Tibial artery (tissue), 4 donors: ENCODE data around the gene ASB7.

Source experiments
- DNase-seq, 2 donors: peaks; one replicate each; pipeline ENCODE4 v3.0.0-alpha.2; 2019
- H3K27ac ChIP-seq, 2 donors: fragments of 200-600 bp; sonication (generic) in 1 of 2; 1 replicate in 1 of 2; 2 replicates in 1 of 2; pipeline ENCODE4 v1.5.1; 2018 to 2019; ENCODE audit warnings: mild to moderate bottlenecking in 1 of 2
- H3K27me3 ChIP-seq, 2 donors: fragments of 200-600 bp; sonication (generic) in 1 of 2; one replicate each; pipeline versions ENCODE4 v1.5.1 to v1.6.0; 2016 to 2019
- H3K36me3 ChIP-seq, 3 donors: fragments of 200-600 bp; sonication (generic) in 2 of 3; one replicate each; pipeline ENCODE4 v1.5.1; 2016 to 2019; ENCODE audit warnings: mild to moderate bottlenecking in 2 of 3
- H3K4me1 ChIP-seq, 4 donors: fragments of 200-600 bp; sonication (generic) in 2 of 4; 1 replicate in 3 of 4; 2 replicates in 1 of 4; pipeline ENCODE4 v1.5.1; 2016 to 2019
- H3K4me3 ChIP-seq, 2 donors: fragments of 200-600 bp; sonication (generic) in 1 of 2; 1 replicate in 1 of 2; 2 replicates in 1 of 2; pipeline ENCODE4 v1.5.1; 2018 to 2019; ENCODE audit warnings: mild to moderate bottlenecking in 2 of 2
- H3K9me3 ChIP-seq, 3 donors: fragments of 200-600 bp; sonication (generic) in 1 of 3; one replicate each; pipeline ENCODE4 v1.5.1; 2016 to 2019
- intact Hi-C: fragments of 100-400 bp; cut with DNase I; formaldehyde crosslinking; loops from one replicate; pipeline ENCODE4 v1.15.0; 2023; ENCODE audit warnings: low total_unique reads
- TF ChIP-seq, protein P1 (sequence below), 2 experiments: fragments of 200-600 bp in 1 of 2; fragments of 450-650 bp in 1 of 2; IDR thresholded peaks; one replicate each; pipeline ENCODE4 v1.5.1; 2017 to 2019; ENCODE audit warnings: antibody characterized with exemption in 2 of 2, mild to moderate bottlenecking in 1 of 2, moderate library complexity in 1 of 2

Gene ASB7

DNA sequence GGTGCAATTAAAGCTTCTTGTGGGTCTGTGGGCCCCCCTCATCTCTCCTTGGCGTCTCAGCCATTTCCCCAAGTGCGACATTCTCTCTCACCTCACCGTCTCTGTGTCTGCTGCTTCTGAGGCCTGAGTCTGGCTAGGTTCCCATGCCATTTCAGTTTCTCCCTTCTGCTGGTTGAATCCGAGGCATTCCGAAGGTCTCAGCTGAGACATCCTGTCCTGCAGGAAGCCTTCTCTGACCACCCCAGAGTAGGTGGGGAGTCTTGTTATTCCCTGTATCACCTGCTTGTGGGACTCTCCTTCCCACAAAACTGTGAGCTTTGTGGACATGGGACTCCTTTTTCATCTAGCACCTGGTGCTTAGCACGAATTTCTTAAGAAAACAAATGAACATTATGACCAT, 78.3 kb downstream of the ASB7 start:
- Histone ChIP-seq H3K36me3 (no peaks in the 10 kb centered on the region), H3K27me3 (no peaks in the 10 kb centered on the region), H3K9me3 (peaks cover 0 to 7% (median 7%) of the 10 kb centered on the region in 3 donors), H3K4me3 (no peak overlapping the region), H3K27ac (no peak overlapping the region), H3K4me1 (no peaks in the 10 kb centered on the region)
- TF ChIP-seq, protein P1, sequence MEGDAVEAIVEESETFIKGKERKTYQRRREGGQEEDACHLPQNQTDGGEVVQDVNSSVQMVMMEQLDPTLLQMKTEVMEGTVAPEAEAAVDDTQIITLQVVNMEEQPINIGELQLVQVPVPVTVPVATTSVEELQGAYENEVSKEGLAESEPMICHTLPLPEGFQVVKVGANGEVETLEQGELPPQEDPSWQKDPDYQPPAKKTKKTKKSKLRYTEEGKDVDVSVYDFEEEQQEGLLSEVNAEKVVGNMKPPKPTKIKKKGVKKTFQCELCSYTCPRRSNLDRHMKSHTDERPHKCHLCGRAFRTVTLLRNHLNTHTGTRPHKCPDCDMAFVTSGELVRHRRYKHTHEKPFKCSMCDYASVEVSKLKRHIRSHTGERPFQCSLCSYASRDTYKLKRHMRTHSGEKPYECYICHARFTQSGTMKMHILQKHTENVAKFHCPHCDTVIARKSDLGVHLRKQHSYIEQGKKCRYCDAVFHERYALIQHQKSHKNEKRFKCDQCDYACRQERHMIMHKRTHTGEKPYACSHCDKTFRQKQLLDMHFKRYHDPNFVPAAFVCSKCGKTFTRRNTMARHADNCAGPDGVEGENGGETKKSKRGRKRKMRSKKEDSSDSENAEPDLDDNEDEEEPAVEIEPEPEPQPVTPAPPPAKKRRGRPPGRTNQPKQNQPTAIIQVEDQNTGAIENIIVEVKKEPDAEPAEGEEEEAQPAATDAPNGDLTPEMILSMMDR (IDR thresholded peaks at IDR 0.05) = no peak
- peak in 1 of 2 donors; percentile 27 for DNase-seq
- intact Hi-C loops = no loop called here

GRCh38 chr15:100681335-100681746, 79.0 kb downstream of the ASB7 start:
- Histone ChIP-seq H3K27me3 (no peaks in the 10 kb centered on the region), H3K27ac (no peak overlapping the region), H3K4me3 (no peak overlapping the region), H3K4me1 (no peaks in the 10 kb centered on the region), H3K36me3 (no peaks in the 10 kb centered on the region), H3K9me3 (peaks cover 0 to 7% (median 7%) of the 10 kb centered on the region in 3 donors)
- peak; percentile 63 to 73 for DNase-seq
- intact Hi-C loops = no loop called here
- TF ChIP-seq, protein P1 (IDR thresholded peaks at IDR 0.05) = no peak

- TF ChIP-seq, protein P1 (IDR thresholded peaks at IDR 0.05) = no peak
- Histone ChIP-seq H3K4me1 (no peaks in the 10 kb centered on the region), H3K36me3 (no peaks in the 10 kb centered on the region), H3K4me3 (no peak overlapping the region), H3K27me3 (no peaks in the 10 kb centered on the region), H3K27ac (no peak overlapping the region), H3K9me3 (peaks cover 0 to 7% (median 7%) of the 10 kb centered on the region in 3 donors)
- intact Hi-C loops = no loop called here
- DNase-seq = peak in 1 of 2 donors; percentile 43
These were observed 80.1 kb downstream of the ASB7 start for GRCh38 chr15:100682468-100682867.

DNA sequence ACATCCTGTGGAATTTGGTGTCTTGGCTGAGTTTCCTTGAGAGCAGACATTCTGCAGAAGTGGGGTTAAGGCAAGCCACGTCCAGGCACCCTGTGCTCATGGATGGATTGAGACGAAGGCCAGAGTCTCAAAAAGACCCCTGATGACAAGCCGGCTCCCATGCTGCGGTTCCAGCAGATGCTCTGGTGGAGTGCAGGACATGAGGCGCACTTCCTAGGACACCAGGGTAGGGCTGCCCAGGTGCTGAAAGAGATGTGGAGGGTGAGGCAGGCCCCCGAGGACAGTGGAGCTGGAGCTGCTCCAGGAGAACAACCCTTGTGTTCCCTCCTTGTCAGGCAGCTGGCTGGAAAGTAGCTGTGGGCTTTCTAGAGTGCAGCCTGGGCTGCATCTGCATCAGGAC, 81.0 kb downstream of the ASB7 start:
- Histone ChIP-seq H3K4me1 (no peaks in the 10 kb centered on the region), H3K9me3 (peaks cover 0 to 7% (median 7%) of the 10 kb centered on the region in 3 donors), H3K36me3 (no peaks in the 10 kb centered on the region), H3K27me3 (no peaks in the 10 kb centered on the region), H3K4me3 (no peak overlapping the region), H3K27ac (no peak overlapping the region)
- DNase-seq = peak in 1 of 2 donors; percentile 54
- intact Hi-C loops = no loop called here
- TF ChIP-seq, protein P1 (IDR thresholded peaks at IDR 0.05) = no peak

- TF ChIP-seq, protein P1 (IDR thresholded peaks at IDR 0.05) = no peak
- no peaks in the 10 kb centered on the region for H3K27me3 ChIP-seq
- H3K36me3 ChIP-seq = no peaks in the 10 kb centered on the region
- no peak for DNase-seq
- no peak overlapping the region for H3K27ac ChIP-seq
- intact Hi-C loops = no loop called here
- no peak overlapping the region for H3K4me3 ChIP-seq
- no peaks in the 10 kb centered on the region for H3K9me3 ChIP-seq
- no peaks in the 10 kb centered on the region for H3K4me1 ChIP-seq
These were observed 82.2 kb downstream of the ASB7 start for GRCh38 chr15:100684591-100684990.
